Sigmoid colon (tissue), 4 donors: ENCODE measurements around the gene CARD10.
A peak's percentile ranks its signal among the peaks of the same experiment; 100 is the strongest.

Experiments used
- EP300 ChIP-seq, 4 donors: sonication (generic); formaldehyde crosslinking; IDR thresholded peaks; one replicate each; pipeline ENCODE4 v1.6.1; 2017; ENCODE audit warnings: antibody characterized with exemption in 4 of 4
- POLR2A ChIP-seq, 2 donors: fragments of 450-650 bp; IDR thresholded peaks; one replicate each; pipeline ENCODE4 v1.6.1; 2016; ENCODE audit warnings: antibody characterized with exemption in 2 of 2, mild to moderate bottlenecking in 2 of 2, moderate library complexity in 2 of 2
- POLR2AphosphoS5 ChIP-seq, 4 donors: sonication (generic); formaldehyde crosslinking; IDR thresholded peaks; one replicate each; pipeline ENCODE4 v1.6.1; 2017; ENCODE audit warnings: antibody characterized with exemption in 4 of 4
- TF ChIP-seq, protein P1 (sequence below), 4 experiments: fragments of 450-650 bp in 3 of 4; fragments of 200-600 bp in 1 of 4; IDR thresholded peaks; one replicate each; pipeline ENCODE4 v1.5.1; 2016 to 2019; ENCODE audit warnings: antibody characterized with exemption in 4 of 4, mild to moderate bottlenecking in 3 of 4, moderate library complexity in 2 of 4

DNA sequence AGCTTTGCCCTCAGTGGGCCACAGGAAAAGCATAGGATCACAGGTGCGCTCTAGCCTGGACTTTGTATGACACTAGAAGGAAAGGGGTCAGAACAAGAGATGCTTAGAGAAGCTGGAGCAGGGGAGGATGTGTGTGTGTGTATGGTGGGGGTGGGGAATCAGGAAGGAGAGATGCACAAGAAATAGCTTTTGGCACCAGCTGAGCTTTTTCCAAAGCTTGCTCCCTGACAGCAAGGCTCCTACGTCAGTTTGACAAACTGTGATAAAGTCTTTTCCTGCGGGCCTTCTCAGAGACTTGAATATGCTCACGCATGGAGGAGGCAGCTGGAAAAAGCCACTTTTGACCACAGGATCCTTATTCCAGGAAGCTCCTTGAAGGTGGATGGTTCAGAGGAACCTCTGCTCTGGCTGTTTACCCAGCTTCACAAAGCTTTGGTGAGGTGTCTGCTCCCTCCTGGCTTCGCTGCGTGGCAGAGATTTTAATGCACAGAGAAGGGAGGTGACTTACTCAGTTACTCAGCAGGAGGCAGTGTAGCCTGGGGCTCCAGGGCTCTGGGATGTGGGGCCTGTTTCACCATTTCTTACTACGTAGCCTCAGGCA, 45.0 kb upstream of the CARD10 start:
- TF ChIP-seq, protein P1, sequence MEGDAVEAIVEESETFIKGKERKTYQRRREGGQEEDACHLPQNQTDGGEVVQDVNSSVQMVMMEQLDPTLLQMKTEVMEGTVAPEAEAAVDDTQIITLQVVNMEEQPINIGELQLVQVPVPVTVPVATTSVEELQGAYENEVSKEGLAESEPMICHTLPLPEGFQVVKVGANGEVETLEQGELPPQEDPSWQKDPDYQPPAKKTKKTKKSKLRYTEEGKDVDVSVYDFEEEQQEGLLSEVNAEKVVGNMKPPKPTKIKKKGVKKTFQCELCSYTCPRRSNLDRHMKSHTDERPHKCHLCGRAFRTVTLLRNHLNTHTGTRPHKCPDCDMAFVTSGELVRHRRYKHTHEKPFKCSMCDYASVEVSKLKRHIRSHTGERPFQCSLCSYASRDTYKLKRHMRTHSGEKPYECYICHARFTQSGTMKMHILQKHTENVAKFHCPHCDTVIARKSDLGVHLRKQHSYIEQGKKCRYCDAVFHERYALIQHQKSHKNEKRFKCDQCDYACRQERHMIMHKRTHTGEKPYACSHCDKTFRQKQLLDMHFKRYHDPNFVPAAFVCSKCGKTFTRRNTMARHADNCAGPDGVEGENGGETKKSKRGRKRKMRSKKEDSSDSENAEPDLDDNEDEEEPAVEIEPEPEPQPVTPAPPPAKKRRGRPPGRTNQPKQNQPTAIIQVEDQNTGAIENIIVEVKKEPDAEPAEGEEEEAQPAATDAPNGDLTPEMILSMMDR (IDR thresholded peaks at IDR 0.05) = no peak
- TF ChIP-seq POLR2A (IDR thresholded peaks at IDR 0.05) (no peak), POLR2AphosphoS5 (IDR thresholded peaks at IDR 0.05) (peak in 1 of 4 donors; percentile 13), EP300 (IDR thresholded peaks at IDR 0.05) (no peak)
